CD4-positive, alpha-beta T cell treated with Interleukin-6 at 100 ng/mL for 8 hours (primary cell): ENCODE results near the gene CLEC16A.

Experiments
- DNase-seq: peaks from one replicate; pipeline ENCODE4 v3.0.0-alpha.2; 2020; ENCODE audit warnings: mixed read lengths, low spot score

CLEC16A gene

DNA sequence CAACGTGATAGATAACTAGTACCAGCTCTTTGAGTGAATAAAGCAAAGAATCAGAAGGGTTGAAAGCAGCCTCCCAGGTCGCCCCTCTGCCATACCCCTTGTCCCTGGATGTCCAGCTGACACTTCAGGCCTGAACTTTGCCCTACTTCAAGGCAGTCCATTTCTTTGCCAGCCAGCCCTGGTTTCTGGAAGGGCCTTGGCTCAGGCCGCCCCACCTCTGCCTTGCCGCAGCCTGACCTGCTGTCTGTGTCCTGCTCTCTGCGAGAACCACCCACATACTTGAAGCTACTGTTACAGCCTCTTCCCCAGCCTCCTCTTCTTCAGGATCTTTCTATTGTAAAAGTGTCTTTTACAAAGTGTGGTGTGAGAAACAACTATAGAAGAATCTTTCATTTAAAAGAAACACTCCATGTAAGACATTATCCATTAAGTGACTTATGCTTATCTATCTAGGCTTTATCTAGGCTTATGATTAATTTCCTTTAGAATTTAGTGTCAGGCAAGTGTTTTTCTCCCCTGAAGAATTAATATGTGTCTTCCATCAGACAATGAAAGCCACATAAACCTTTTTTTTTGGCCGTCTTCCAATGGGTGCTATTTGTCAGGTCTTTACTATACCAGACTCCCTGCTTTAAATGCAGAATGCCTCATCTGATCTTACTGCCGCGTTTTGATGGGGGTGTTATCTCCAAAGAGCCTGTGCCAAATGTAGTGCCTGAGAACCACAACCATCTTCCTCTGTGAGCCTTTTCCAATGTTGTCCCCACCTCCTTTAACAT lies 177.7 kb downstream of the CLEC16A start:
- no peak for DNase-seq

- DNase-seq = no peak
Measured at GRCh38 chr16:11123666-11124065, 179.3 kb downstream of the CLEC16A start.

DNA sequence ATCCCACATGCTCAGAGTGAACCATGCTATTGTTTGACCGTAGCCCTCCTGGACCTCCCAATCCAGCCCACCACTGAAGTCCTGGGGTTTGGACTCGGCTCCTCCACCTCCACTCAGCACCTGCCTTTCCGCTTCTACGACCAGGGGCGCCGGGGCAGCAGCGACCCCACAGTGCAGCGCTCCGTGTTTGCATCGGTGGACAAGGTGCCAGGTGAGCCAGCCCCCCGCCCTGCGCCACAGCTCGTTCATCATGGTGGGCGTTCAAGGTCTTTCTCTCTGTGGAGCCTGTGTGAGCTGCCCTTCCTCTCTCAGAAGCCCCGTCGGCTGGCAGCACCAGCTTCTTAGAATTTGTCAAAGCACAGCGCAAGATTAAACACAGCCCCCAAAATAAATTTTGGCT lies 181.6 kb downstream of the CLEC16A start:
- DNase-seq = no peak

DNA sequence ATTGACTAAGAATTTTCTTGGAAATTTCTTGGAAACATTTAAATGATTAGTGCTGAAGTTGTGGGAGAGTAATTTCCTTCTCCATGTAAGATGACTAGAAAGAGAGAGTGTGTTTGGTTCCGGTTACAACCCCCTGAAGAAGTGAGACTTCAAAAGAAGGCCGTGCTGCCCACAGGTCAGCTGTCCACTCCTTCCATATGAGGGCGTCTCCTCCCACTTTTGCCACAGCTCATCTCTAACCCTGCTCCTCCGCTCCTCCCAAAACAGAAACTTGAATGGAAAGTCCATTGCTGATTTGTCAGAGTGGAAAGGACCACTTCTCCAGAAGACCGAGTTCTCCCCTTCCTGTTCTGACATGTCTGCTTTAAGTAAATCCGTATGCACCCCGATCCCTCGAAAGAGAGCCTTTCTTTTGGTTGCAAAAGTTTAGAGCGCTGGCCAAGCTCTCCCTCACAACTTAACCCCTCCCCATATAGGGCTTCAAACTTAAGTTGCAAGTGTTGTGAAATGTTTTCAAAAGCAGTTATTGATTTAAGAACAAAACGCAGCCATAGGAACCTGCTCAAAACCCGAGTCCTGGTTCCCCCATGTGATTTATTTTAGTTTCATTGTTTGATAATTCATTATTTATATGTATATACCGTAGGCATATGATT lies 182.2 kb downstream of the CLEC16A start:
- no peak for DNase-seq

- no peak for DNase-seq
Measured at GRCh38 chr16:11127610-11128195, 183.3 kb downstream of the CLEC16A start.

DNA sequence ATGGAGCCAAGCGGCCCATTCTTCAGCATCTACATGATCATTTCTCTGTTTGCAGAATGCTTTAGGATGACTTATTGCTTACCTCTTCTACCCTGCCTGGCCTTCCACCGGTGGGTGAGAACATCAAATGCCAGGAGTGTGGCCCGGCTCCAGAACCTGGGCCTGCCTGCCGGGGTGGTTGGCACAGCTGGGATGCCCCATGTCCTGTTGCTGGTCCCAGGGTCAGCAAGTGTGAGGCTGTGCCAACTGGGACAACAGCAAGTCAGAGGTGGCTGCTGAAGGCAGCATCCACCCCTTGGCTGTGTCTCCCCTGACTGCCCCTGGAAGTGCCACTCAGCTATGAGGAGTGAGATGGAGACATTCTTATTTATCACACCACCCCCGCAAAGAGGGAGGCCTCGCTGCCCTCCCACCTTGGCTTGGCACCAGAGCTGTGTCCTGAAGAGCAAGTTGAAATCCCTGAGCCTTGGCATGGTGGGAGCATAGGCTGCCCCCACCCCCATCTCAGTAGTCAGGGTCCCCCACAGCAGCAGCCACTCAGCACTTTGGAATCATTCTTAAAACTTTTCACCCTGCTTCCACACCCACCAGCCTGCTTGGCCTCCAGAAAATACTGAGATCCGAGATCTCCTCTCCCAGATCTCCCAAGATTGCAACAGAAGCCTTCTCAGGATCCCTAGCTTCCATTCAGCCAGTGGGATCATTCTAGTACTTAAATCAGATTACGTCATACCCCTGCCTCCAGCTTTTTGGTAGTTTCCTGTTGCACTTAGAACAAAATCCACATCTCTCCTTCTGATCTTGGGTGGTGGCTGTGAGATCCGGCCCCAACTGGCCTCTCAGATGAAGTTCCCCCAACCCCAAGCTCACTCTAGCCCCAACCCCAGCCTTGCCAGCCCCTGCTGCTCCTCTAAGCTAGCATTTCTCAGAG lies 184.1 kb downstream of the CLEC16A start:
- DNase-seq = no peak

GRCh38 chr16:11129378-11129781 lies 185.0 kb downstream of the CLEC16A start:
- DNase-seq = no peak

- DNase-seq = no peak
Measured at GRCh38 chr16:11130978-11131665, 186.8 kb downstream of the CLEC16A start.

DNA sequence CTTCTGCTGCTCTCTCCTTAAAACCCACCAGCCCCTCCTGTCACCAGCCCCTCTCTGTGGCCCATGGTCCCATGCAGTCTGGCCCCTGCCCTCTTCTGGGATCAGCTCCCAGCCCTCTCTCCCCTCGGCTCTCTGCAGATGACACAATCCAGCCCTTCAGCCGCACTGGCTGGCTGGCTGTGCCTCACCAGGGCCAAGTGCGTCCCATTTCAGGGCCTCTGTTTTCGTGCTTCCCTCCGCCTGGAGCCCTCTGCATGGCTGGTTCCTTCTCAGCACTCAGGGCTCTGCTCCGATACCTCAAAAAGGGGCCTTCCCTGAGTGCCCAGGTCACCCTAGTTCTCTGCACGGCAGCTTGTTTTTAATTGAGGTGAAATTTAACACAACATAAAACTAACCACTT lies 187.3 kb downstream of the CLEC16A start:
- no peak for DNase-seq

DNA sequence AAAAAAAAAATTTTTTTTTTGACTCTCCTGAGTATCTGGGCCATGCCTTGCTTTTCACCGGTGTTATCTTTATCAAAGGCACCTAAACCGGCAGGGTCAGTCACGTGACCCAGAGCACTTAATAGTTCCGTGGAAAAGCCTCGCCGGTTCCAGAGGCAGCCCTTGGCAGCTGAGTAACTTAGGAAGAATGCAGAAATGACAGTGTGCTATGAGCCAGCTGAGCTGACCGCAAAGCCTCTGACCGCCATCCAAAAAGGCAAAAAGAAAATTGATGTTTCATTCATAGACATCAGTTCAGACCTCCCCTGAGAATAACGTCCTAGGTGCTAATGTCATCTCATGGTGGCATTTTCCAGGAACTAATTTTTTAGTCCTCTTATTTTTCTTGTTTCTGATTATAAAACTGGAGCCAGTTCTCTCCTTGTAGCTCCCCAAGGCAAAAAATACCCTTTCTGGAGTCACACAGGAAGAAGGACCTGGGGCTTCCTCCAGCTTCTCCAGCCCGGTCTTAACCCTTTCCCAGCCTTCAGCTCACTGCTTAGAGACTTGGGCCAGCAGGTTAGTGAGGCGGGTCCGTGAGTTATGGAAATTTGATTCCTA lies 189.1 kb downstream of the CLEC16A start:
- DNase-seq = no peak

DNA sequence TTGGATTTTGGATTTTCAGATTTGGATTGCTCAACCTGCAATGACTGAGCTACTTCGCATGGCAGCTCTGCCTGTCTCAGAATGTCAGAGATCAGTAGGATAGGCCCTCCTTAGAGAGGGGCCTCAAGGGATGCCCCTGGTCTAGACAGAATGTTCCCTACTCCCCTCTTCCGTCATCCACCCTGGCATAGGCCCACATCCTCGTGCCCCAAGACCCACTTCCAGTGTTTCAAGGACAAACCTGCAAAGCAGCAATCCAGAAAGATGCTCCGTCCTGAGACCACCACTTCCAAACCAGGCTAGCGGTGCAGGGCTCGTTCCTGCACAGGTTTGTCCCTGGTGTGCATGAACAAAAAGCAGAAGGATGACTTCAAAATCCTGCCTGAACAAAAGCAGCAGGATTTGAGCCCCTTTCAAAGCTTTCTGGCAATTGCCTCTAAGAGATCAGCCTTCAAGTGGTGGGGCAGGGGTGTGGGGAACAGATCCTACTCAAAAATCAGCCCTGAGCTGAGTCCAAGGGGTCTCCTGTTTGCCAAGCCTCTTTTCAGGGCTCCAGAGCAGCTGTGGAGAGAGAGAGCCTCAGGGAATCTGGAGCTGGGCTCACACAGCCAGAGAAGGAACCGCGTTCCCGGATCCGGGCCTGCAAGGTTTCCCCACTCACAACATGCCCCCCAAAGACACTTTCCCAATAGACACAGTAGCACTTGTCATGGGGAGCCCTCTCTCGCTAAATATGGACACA lies 190.5 kb downstream of the CLEC16A start:
- no peak for DNase-seq

DNA sequence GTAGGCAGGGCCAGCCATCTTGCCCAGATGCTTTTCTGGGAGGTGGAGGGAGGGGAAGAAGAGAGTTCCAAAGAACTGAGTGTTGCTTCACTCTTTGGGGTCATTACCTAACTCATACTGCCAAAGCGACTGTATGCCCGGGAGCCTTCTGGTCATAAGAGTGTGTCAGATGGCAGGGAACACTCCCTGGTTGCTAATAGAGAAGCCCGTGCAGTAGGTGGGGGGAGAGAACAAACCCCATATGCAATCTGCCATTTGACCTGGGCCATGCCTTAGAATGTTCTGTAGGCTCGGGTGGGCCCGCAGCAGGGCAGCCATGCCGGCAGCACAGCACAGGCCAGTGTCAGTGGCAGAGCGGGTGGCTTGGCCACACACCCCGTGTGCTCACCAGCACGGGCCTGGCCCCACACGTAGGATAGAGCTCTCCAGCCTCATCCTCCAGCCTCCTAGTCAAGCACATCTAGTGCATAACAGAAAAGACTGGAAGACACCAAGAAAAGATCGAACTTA lies 191.2 kb downstream of the CLEC16A start:
- DNase-seq = no peak

DNA sequence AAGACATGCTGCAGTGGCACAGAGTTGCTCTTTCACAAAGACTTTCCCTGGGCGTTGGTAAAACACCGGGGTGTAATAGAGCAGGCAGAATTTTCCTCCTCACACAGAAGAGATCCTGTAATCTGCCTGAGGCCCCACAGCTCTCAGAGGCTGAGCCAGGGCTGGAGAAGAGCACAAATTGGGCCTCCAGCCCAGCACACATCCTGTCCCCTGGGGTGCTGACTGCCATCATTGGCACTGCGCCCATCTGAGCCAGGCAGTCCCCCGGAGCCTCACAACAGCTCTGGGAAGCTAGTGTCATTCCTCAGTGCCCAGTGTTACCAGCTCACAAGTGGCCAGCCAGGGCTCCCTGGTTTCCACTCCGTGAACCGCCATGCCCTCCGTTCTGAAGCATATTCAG lies 192.2 kb downstream of the CLEC16A start:
- no peak for DNase-seq

DNA sequence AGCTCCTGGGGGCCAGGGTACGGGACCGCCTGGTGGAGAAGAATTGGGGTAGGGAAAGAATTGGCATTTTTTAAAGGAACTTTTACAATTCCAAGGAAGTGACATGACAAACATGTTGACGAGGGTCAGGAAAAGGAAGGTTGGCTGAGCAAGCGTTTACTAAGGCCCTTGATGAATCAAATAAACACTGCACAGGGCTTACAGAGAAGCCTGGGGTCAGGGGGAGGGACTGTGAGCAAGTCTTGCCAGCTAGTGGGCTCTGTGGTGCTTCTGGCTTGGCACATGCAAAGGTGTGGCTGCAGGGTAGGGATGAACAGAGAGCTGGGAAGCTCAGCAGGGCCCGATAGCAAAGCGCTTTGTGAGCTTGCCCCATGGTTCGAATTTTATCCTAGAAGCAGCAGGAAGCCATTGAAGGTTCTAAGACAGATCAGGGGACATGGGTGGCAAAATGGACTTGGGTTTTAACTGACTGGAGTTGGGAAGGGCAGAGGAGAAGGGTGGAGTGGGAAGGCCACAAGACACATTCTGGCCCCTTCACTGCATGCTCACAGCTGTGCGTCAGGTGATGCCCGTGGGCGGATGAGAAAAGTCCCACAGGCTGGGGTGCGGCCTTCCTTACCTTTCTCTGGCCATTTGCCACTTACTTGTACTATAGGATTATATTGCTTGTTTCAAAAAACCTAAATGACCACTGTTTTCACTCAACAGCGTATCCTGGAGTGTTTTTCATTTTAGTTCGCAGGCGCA lies 193.8 kb downstream of the CLEC16A start:
- no peak for DNase-seq

- DNase-seq = no peak
Measured at GRCh38 chr16:11138769-11139325, 194.5 kb downstream of the CLEC16A start.

GRCh38 chr16:11139326-11140097 lies 195.1 kb downstream of the CLEC16A start:
- no peak for DNase-seq

GRCh38 chr16:11140098-11140375 lies 195.7 kb downstream of the CLEC16A start:
- peak; percentile 46 for DNase-seq

- no peak for DNase-seq
Measured at GRCh38 chr16:11140466-11140865, 196.1 kb downstream of the CLEC16A start.

DNA sequence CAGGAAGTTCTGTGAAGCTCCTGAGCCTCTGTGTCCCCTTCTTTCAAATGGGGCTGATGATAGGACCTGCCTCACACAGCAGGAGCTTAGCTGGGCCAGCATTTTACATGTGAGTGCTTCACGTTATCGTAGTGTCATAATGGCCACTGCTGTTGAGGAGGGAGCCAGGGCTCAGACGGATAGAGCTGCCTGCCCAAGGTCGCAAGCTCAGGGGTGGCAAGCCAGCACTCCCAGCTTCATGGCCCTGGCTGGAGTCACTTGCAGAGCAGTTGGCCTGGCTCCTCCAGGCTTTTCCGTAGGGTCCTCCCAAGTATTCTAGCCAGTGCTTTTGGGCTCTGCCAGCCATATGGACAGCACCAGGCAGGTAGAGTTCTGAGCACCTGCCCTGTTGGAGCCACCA lies 196.5 kb downstream of the CLEC16A start:
- no peak for DNase-seq
